ENCODE data around the gene RBM43.
"Not testable (repeated sequence)": the region's sequence is repeated elsewhere in the genome, so short reads cannot be mapped to it uniquely, and the experiment has no call there.

GRCh38 chr2:151295926-151296325 lies 34.3 kb upstream of the RBM43 start:
- not testable (repeated sequence) for TF ChIP-seq CTCF (IDR thresholded peaks at IDR 0.05 in 8 of 11, conservative IDR thresholded peaks at IDR 0.05 in 3 of 11); POLR2A (IDR thresholded peaks at IDR 0.05); POLR2AphosphoS5 (IDR thresholded peaks at IDR 0.05)
